SW 1271 (cell line): ENCODE results near the gene PTS.
"Not testable (repeated sequence)": the region's sequence is repeated elsewhere in the genome, so short reads cannot be mapped to it uniquely, and the experiment has no call there.

ENCODE experiments used
- DNase-seq, 2 experiments: peaks; one replicate each; lab custom pipeline; 2025; lab: John Stamatoyannopoulos, UW

Gene PTS

DNA sequence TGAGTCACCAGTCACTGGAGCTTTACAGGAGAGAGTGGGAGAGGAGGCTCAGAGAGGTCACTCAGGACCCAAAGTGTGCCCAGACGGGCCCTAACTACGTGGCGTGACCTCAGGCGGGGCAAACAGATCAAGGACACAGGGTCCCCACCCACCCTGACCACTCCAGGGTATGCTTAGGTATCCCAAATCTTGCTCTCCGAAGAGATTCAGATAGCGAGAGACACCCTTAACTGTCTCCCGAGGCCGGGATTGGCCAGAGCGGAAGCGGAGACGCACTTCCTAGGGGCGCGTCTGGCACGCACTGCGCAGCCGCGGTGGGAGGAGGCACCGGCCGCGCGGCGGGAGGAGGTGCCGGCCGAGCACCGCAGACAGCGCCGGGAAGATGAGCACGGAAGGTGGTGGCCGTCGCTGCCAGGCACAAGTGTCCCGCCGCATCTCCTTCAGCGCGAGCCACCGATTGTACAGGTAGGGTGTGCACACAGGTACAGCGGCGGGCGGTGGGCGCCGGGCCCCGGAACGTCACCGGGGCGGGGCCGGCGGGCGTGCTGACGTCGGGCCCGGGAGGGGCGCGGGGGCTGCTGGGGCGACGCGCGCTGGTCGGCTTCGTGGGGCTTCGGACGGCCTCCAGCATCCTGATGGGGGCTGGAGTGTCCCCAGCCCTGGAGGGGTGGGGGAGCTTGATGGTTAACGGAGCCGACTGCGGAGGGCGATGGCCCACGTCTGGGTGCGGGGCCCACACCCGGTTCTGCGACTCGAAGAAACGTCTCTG lies at the start of gene PTS:
TSS of gene PTS (plus strand) at position 367 of the 769 bp plus-strand sequence. CDS start at position 383, 16 bp downstream.
- DNase-seq, result peak; percentile 94 to 95

DNA sequence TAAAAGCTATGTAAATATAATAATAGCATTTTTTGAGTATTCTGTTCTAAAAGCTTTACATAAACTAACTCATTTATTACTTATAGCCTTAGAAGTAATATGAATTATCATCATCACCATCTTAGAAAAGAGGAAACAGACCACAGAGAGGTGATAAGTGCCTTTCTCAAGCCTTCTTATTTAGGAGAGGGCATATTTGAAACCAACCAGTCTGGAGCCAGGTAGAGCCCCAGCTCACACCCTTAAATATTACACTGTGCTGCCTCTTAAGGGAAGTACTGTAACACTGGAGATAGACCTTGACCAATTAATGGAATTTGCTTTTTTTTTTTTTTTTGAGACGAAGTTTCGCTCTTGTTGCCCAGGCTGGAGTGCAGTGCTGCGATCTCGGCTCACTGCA lies 48.6 kb upstream of the PTS start:
- DNase-seq, result no peak

DNA sequence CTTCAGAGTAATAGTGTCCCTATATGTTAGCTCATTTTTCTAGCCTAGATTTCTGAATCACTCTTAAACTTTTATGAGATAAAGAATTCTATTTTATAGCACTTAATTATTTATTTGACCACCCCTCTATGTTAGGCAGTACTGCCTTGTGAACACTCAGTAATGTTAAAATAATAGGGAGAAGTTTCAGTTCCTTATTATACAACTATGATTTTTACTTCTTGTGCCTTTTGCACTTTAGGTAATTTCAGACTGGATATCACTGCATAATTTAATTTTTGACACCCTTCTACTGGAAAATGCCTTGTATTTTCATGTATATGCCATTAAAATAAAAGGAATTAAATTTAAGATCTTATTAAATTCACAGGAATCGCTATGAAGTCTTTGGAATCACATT lies 47.8 kb upstream of the PTS start:
- no peak for DNase-seq

DNA sequence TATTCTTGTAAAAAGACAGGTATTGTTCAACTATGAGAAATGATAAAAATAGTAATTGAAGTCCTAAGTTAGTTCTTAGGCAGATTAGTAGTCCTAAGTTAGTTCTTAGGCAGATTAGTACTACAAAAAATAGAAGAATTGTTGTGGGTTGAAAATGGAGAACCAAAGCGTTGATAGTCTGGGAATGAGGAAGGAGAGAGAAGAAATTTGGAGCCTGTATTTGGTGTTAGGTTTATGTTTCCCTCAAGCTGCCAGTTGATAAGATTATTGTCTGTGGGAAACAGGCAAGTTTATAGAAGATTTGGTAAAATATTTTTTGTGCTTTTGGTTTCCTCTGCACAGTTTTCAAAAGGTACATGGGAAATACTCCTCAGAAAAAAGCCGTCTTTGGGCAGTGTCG lies 47.3 kb upstream of the PTS start:
- no peak for DNase-seq

DNA sequence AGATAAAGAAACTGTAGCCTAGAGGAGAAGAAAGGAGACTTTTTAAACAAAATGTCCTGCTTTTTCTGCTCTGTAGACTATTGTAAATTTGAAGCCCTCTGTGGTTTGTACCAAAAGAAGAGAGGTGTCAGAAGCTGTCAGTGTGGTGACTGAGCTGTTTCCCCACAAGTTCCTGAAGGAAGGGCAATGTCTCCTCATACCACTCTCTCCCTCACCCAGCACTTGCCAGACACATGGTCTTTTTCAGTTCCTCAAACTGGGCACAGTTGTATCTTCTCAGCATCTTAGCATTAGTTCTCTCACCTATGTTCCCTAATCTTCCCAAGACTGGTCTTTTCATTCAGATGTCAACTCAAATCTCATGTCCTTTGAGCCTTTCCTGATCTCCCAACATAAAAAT lies 46.6 kb upstream of the PTS start:
- DNase-seq, result no peak

DNA sequence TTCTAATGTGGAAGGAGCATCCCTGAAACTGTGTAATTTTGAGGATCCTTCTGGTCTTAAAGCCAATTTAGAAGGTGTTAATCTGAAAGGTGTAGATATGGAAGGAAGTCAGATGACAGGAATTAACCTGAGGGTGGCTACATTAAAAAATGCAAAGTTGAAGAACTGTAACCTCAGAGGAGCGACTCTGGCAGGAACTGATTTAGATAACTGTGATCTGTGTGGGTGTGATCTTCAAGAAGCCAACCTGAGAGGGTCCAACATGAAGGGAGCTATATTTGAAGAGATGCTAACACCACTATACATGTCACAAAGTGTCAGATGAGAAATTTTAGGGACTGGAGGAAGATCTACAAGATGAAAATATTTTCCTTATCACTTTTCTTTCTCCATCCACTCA lies 43.4 kb upstream of the PTS start:
- no peak for DNase-seq

DNA sequence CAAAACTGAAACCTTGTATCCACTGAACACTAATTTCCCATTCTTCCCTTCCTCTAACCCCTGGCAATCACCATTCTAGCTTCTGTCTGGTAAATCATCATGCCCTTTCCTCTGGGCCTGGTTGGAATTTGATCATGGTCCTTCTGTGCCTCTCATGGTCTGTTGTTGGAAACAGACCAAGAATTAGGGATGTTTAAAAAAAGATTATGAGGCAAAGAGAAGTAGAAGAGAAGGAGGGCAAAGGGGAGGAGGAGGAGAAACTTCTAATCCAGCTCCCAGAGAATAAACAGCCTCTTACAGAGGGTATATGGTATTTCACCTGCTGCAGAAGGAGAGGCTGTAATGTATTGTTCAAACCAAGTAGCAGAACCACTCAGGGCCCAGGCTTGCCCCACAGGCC lies 40.3 kb upstream of the PTS start:
- no peak for DNase-seq

DNA sequence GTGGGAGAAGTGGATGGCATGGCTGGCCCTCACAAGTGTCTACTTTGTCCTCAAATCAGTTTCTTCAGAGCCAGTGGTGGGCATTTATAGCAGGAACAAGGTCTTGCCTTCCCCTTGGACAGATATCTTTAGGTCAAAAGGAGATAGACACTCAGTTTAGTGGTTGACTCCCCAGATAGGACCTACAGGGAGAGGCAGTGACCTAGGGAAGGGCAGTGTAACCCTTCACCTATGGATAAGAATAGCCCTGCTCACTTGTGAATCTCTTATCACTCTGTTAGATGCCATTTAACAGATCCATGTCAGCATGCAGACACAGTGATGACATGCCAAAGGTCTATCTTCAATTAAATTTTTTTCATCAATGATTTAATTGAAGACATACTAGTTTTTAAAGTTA lies 39.9 kb upstream of the PTS start:
- DNase-seq, result no peak

DNA sequence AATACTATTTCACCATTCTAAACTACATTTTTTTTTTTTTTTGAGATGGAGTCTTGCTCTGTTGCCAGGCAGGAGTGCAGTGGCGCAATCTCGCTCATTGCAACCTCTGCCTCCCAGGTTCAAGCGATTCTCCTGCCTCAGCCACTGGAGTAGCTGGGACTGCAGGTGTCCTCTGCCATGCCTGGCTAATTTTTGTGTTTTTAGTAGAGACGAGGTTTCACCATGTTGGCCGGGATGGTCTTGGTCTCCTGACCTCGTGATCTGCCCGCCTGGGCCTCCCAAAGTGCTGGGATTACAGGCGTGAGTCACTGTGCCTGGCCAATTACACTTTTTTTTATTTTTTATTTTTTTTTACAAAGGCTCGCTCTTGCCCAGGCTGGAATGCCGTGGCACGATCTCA lies 31.1 kb upstream of the PTS start:
- DNase-seq, result not testable (repeated sequence)

DNA sequence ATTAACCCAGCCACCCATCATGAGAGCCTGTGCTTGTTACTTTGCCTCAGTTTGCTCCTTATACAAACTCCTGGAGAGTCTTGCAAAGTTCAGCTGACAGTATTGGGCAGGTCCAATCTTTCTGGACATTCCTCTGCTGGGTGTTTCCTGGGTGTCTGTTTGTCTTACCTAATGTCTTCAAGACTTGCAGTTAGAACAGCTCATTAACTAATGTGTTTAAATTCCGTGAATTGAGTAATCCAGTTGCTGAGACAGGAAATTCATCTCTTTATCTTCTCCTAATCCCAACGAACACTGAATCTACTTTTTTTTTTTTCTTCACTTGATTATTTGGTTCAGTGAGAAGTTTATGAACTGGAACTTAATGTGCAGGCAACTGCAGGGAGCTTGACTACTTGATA lies 30.3 kb upstream of the PTS start:
- DNase-seq, result no peak

DNA sequence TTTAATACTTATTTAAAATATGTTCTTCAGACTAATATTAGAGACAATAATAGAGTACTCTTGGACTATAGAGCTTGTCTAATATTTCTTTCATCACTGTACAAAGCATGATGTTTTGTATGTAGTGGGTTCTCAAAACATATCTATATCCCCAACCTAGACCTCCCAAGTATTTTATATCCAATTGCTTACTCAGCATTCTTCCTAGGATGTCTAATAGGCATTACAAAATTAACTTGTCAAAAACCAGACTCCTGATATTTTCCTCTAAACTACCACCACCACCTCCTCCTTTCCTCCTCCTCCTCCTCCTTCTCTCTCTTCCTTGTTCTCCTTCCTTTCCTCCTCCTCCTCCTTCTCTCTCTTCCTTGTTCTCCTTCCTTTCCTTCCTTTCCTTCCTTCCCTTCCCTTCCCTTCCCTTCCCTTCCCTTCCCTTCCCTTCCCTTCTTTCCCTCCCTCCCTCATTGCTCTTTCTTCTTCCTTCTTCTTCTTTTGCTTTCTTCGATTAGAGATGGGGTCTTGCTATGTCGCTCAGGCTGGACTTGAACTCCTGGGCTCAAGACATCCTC lies 29.6 kb upstream of the PTS start:
- no peak for DNase-seq

DNA sequence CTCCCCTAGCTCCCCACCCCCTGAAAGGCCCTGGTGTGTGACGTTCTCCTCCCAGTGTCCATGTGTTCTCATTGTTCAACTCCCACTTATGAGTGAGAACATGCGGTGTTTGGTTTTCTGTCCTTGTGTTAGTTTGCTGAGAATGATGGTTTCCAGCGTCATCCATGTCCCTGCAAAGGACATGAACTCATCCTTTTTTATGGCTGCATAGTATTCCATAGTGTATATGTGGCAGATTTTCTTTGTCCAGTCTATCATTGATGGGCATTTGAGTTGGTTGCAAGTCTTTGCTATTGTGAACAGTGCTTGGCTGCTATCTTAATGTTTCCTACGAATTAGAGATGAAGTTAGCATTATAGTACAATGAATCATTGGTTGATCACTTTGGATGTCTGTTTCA lies 27.1 kb upstream of the PTS start:
- not testable (repeated sequence) for DNase-seq

DNA sequence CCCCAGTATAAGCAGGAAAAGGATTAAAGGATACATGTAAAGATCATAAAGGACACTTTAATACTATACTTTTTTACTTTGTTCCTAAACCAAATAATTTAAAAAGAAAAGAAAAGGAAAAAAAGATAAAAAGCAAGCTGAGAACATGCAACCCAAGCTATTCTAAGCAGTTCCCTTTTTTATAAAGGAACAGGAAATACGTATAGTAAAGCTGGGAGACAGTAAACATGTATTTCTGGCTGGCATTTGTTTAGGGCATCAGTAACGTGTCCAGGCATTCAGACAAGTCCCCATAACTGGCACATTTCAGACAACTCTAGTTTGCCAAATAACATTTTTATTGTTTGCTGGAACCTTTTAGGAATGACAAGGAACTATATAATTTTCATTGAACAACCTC lies 26.0 kb upstream of the PTS start:
- DNase-seq, result no peak

DNA sequence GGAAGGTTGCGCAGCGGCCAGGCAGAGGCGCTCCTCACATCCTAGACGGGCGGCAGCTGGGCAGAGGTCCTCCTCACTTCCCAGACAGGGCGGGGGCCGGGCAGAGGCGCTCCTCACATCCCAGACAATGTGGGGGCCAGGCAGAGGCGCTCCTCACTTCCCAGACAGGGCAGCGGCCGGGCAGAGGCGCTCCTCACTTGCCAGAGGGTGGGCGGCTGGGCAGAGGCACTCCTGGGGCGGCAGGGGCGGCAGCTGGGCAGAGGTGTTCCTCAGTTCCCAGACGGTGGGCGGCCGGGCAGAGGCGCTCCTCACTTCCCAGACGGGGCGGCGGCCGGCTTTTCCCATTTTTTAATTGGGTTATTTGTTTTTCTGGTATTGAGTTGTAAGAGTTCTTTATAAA lies 20.2 kb upstream of the PTS start:
- DNase-seq, result no peak

DNA sequence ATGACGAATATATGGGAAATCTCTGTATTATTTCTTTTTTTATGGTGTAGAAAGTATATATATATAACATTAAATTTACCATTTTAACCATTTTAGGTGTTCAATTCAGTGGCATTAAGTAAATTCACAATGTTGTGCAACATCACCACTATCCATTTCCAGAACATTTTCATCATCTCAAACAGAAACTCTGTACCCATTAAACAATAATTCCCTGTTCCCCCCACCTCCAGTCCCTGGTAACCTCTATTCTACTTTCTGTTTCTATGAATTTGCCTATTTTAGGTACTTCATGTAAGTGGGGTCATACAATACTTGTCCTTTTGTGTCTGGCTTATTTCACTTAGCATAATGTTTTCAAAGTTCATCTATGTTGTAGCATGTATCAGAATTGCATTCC lies 15.3 kb upstream of the PTS start:
- DNase-seq, result no peak

DNA sequence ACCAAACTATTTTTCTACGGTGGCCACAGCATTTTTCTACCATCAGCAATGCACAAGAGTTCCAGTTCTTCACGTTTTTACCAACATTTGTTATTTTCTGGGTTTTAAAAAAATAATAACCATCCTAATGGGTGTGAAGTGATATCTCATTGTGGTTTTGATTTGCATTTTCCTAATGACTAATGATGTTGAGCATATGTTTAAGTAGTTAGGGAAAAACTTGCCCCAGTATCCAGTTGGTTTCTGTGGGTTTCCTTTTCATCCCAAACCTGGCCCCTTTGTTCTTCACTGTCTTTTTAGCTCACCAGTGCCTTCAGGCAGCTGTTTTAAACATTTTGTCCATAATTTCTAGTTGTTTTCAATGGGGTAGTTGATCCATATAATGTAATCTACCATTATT lies 14.7 kb upstream of the PTS start:
- no peak for DNase-seq

DNA sequence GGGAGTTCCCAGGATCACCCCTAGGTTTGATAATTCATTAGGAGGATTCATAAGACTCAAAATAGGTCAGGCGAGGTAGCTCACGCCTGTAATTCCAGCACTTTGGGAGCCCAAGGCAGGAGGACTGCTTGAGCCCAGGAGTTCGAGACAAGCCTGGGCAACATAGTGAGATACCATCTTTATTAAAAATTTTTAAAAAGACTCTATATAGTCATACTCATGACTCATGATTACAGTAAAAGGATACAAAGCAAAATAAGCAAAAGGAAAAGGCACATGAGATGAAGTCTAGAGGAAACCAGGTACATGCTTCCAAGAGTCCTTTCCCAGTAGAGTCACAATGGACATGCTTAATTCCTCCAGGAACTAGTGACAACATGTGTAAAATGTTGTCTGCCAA lies 13.9 kb upstream of the PTS start:
- DNase-seq, result no peak

DNA sequence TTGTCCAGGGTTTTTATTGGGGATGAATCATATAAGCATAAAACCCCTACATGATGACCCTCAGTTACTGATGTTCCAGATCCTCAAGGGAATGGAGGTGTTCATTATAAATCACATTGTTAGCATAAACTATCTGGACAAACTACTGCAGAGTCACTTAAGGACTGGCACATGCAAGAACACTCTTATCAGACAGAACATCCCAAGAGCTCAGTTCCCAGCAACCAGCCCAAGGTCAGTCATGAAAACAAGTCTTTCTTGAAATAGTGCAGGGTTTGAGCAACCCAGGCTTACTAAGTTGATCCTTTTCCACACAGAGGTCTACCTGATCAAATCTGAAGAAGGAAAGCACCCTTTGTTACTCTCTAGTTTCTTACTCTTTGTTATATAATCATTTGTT lies 13.5 kb upstream of the PTS start:
- no peak for DNase-seq

DNA sequence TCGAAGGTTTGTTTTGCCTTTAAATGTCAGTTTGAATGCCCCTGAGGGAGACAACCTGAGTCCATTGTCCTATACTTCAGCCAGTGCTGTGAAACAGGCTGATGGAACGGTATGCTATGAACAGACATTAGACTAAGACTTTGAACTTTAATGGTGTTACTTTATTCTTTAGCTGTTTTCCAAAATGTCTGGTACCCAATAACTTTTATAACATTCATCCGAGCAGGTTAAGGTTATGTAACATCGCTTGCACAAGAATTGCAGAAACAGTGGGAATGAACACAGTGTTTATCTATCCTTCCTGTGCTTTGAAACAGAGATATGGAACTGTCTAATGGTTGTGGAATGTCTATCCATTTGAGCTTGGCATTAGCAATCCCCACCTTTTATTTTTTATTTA lies 12.5 kb upstream of the PTS start:
- DNase-seq, result no peak

DNA sequence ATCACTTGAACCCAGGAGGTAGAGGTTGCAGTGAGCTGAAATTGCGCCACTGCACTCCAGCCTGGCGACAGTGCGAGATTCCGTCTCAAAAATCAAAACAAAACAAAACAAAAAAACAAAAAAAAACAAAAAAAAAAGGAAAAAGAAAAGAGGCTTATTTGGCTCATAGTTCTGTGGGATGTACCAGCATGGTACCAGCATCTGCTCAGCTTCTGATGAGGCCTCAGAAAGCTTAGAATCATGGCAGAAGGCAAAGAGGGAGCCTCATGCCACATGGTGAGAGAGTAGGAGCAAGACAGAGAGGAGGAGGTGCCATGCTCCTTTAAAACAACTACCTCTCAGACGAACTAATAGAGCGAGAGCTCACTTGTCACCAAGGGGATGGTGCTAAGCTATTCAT lies 10.6 kb upstream of the PTS start:
- DNase-seq, result no peak

DNA sequence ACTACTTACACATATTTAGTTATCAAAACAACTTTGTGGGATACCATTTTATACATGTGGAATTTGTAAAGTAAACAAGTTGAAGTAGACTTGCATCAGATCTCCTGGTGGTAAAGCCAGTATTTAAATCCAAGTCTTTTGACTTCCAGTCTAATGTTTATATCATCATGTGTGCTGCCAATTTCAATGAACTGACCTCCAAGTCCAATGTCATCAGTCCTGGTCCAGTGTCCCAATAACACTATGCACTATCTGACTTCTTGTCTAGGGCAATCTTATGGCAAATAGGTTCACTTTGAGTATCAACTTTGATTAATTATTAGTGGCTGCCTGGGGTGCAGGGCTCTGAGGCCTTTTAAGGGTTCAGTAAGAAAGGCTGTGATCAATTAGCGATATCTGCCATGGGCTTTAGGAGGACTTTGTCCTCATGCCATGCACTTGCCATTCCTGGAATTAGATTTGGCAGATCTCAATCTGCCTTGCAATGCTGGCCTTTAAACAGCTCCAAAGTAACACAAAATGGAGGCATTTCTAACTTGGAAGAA lies 9.6 kb upstream of the PTS start:
- DNase-seq, result no peak

DNA sequence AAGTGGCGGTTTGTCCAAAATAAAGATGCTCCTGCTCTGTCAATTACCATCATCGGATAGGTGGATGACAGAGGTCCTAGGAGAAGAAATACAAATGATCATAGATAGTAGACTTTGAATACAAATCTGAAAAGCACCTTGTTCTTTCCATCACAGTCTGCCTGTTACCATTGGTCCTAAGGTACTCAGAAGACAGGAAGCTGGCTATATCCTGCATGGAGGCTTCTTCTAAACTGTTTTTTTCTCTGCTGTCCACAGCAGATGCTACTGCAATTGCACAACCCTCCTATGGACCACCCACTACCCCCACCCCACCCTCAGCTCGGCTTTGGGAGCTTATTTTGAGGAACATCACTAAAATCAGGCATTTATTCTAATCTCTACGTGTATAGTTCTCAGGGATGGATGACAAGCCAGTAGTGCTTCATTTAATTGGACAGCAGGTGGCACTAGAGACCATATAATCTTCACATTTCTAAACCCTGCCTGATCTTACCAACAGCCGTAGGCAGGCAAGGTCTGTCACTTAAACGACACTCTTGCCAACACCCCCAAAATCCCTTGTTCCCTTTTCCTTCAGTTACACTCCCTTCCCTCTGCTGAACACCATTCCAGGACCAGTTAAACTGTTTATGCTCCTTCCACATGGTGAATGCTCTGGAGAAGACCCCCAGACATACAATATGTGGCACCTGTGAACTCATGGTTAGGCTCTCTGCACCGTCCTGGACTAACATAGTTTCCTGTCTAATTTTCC lies 6.6 kb upstream of the PTS start:
- DNase-seq, result peak; percentile 32 to 88

DNA sequence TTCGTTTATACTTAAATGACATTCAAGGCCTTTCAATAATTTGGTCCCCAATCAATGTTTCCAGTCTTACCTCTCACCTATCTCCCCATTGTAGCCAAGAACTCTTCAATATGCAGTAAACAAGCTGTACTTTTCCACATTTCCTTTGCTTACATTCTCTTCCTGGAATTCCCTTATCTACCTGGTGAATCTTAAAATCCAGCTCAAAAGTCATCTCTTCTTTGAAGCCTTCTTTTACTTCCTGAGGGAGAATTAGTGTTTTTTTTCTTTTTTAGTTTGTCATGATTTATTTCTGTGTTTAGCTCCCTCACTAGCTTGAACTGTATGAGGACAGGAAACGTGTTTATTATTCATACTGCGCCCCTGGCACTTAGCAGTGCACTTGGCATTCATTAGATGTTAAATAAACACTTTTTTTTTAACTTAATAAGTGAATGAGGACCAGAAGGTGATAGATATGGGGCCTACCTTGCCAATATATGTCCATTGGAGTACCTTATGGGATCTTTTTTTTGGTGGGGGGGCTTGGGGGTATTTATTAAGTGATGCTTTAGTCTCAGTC lies 4.9 kb upstream of the PTS start:
- no peak for DNase-seq
